GM12864 (cell line): ENCODE measurements around the gene PRR23E.

Experiments
- DNase-seq: peaks from one replicate; pipeline ENCODE4 v3.0.0-alpha.2; 2011; ENCODE audit warnings: low read depth
- H3K4me3 ChIP-seq: 2 replicates; pipeline ENCODE4 v1.5.1; 2011; ENCODE audit warnings: mild to moderate bottlenecking, low read depth, low read length, control low read depth
- CTCF ChIP-seq: IDR thresholded peaks from 2 replicates; pipeline ENCODE4 v1.5.1; 2011; ENCODE audit warnings: low read depth, mild to moderate bottlenecking, moderate library complexity, low read length, control low read depth, inconsistent platforms; ENCODE audit errors: missing control alignments

The PRR23E gene

GRCh38 chr3:127164615-127165014 lies 28.3 kb upstream of the PRR23E start:
- DNase-seq: no peak
- no peak for TF ChIP-seq CTCF
- no peak overlapping the region for H3K4me3 ChIP-seq

- no peak for TF ChIP-seq CTCF
- no peak for DNase-seq
- H3K4me3 ChIP-seq: no peak overlapping the region
Measured at GRCh38 chr3:127165036-127165435, 27.9 kb upstream of the PRR23E start.

- no peak for DNase-seq
- H3K4me3 ChIP-seq: no peak overlapping the region
- TF ChIP-seq CTCF: no peak
Measured at GRCh38 chr3:127165694-127166485, 27.0 kb upstream of the PRR23E start.

- H3K4me3 ChIP-seq: no peak overlapping the region
- TF ChIP-seq CTCF: no peak
Measured at GRCh38 chr3:127166501-127167065, 26.3 kb upstream of the PRR23E start.

GRCh38 chr3:127167315-127168043 lies 25.5 kb upstream of the PRR23E start:
- no peak overlapping the region for H3K4me3 ChIP-seq
- TF ChIP-seq CTCF: no peak
- DNase-seq: no peak

More at GRCh38 chr3:127166501-127167065, 26.3 kb upstream of the PRR23E start:
- no peak for DNase-seq

- TF ChIP-seq CTCF: no peak
- DNase-seq: no peak
- no peak overlapping the region for H3K4me3 ChIP-seq
Measured at GRCh38 chr3:127168271-127168670, 24.7 kb upstream of the PRR23E start.

GRCh38 chr3:127170814-127171213 lies 22.1 kb upstream of the PRR23E start:
- DNase-seq: no peak
- TF ChIP-seq CTCF: no peak
- H3K4me3 ChIP-seq: no peak overlapping the region
